Medulla oblongata (tissue), 1 donor: Measurements from ENCODE around the gene HNRNPA1L2.
"Not testable (repeated sequence)": the region's sequence is repeated elsewhere in the genome, so short reads cannot be mapped to it uniquely, and the experiment has no call there.

Experiments used
- DNase-seq: peaks from one replicate; pipeline ENCODE4 v3.0.0-alpha.2; 2015; ENCODE audit errors: extremely low spot score

HNRNPA1L2 gene

GRCh38 chr13:52642131-52642530 is at the start of gene HNRNPA1L2:
Gene HNRNPA1L2 (plus strand): TSS chr13:52642431. CDS start chr13:52642493, 62 bp downstream.
- no peak for DNase-seq

DNA sequence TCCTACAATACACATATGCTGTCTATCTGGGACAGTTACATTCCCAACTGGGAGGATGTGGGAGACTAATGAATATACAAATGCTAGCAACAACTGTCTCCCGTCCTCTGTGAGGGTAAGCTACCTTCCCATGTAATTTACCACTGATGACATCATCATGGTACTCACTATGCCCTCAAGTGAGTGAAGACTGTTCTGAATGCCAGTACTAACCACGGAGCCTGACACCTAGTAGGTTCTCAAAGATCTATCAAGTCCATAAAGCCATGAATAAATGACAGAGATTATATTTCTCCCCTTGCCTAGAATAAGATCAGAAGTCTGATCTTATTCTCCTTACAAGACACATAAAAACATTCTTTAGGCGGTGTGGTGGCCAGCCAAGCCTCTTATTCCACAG is 49.1 kb upstream of the HNRNPA1L2 start:
- not testable (repeated sequence) for DNase-seq

DNA sequence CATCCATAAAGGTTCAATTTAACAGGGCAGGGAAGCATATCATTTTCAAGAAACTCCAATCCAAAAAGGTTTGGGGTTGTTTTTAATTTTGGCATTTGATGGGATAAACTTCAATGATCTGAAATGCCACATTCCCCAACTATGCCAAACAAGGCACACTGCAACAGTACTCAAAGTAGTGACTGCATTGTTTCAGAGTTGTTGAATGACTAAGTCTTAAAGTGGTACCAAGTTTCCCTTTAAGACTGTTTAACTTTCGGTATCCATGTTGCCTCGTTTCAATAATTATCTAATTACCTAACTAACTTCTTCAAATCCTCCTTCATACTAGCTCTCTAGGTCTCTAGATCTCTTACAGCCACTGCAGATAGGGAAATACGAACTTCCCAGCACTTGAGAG is 48.4 kb upstream of the HNRNPA1L2 start:
- not testable (repeated sequence) for DNase-seq

DNA sequence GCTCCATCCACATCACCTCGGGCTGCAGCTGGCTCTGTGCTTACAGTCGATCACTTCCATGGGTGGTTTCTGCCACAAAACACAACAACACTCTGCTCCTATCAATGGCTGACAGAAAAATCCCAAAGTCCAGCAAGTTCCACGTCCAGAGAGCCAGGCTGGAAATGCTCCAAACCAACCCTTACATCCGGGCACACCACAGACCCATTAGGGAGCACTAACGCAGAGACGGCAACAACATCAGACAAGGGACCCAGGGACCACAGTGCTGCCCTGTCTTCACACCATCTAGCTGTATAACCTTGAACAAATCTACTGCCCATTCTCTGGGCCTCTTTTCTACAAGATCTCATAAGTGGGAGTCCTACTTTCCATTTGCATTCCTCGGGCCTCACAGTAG is 47.9 kb upstream of the HNRNPA1L2 start:
- not testable (repeated sequence) for DNase-seq

GRCh38 chr13:52597676-52598075 is 44.6 kb upstream of the HNRNPA1L2 start:
- no peak for DNase-seq

GRCh38 chr13:52599037-52599847 is 43.0 kb upstream of the HNRNPA1L2 start:
- DNase-seq = no peak

GRCh38 chr13:52599848-52600603 is 42.2 kb upstream of the HNRNPA1L2 start:
- peak; percentile 28 for DNase-seq

GRCh38 chr13:52600666-52601065 is 41.6 kb upstream of the HNRNPA1L2 start:
- DNase-seq = no peak

DNA sequence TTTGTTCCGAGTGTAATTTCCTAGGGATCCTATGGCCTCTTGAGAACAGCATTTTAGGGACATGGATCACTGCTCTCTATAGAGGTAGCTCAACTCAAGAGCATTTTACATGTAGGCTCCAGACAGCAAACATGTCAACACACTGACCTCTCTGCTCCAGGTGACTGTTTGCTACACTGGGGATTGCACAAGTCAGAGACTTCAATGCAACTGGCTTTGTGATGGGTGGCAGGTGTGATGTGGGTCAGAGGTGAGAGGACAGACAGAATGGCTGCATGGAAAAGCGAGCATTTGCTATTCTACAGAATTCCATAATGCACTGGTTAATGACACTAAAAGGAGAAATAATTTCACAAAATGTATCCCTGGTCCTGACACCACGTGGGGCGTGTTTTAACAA is 38.9 kb upstream of the HNRNPA1L2 start:
- not testable (repeated sequence) for DNase-seq

- DNase-seq = not testable (repeated sequence)
Observed at GRCh38 chr13:52606126-52606525, 36.1 kb upstream of the HNRNPA1L2 start.

- DNase-seq = not testable (repeated sequence)
Observed at GRCh38 chr13:52606795-52607194, 35.4 kb upstream of the HNRNPA1L2 start.

DNA sequence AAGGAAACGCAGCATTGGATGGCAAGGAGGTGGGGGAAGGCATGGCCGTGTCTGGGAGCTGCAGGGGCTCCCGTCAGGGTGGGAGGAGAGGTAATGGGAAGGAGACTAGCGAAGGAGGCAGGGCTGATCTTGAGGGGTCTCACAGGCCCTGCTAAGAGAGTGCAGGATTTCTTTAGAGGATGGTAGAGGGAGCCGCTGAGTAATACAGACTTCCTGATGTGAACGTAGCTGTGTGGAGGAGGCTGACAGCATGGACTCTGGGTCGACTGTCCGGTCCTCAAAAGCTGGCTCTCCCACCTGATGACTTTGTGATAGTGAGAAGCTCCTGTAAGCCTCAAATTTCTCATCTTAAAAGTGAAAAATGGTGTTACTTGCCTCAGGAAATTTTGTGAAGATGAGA is 34.0 kb upstream of the HNRNPA1L2 start:
- DNase-seq = not testable (repeated sequence)

DNA sequence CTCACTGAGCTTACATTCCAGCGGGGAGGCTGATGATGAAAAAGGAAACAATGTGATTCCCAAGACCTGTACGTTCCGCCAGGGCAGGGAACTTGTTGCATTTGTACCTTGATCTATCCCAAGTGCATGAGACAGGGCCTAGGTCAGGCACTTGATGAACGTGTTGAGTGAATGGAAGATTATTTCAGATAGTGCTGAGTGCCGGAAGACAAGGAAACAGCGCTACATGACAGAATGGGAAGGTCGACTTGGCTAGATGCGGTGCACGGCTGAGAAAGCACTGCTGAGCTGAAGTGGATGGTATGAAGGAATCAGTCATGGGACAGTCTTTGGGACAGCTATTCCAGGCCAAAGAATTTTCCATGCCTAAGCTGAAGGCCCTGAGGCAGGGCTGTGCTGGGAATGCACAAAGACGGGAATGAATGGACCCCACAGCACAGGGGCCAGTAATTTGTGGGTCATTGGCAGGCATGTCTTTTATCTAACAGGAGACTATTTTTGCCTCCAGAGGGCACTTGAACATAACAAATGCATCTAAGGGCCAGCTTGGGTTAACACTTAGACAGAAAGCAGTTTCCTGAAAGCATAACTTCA is 33.1 kb upstream of the HNRNPA1L2 start:
- DNase-seq = peak; percentile 84

- DNase-seq = not testable (repeated sequence)
Observed at GRCh38 chr13:52610158-52610557, 32.1 kb upstream of the HNRNPA1L2 start.

DNA sequence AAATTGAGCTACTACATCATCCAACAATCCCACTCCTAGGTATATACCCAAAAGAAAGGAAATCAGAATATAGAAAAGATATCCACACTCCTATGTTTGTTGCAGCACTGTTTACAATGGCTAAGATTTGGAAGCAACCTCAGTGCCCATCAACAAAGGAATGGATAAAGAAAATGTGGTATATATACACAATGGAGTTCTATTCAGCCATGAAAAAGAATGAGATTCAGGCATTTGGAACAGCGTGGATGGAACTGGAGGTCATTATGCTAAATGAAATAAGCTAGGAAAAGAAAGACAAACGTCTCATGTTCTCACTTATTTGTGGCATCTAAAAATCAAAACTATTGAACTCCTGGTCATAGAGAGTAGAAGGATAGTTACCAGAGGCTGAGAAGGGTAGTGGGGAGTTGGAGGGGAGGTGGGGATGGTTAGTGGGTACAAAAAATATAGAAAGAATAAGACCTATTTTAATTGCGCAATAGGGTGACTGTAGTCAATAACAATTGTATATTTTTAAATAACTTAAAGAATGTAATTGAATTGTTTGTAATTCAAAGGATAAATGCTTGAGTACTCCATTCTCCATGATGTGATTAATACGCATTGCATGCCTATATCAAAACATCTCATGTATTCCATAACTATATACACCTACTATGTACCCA is 27.0 kb upstream of the HNRNPA1L2 start:
- DNase-seq = no peak

DNA sequence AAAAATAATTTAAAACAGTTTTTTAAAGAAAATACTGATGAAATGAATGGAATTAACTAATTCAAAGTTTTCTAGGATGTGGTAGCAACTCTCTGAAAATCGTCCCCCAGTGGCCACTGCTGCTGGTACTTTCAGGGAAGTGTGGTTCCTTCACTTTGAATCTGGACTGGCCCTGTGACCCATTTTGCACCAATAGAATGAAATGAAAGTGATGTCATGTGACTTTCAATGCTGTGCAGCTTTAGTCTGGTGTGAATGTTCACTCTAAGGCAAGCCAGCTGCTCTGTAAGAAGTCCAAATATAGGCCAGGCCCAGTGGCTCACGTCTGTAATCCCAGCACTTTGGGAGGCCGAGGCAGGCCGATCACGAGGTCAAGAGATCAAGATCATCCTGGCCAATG is 26.4 kb upstream of the HNRNPA1L2 start:
- DNase-seq = no peak

DNA sequence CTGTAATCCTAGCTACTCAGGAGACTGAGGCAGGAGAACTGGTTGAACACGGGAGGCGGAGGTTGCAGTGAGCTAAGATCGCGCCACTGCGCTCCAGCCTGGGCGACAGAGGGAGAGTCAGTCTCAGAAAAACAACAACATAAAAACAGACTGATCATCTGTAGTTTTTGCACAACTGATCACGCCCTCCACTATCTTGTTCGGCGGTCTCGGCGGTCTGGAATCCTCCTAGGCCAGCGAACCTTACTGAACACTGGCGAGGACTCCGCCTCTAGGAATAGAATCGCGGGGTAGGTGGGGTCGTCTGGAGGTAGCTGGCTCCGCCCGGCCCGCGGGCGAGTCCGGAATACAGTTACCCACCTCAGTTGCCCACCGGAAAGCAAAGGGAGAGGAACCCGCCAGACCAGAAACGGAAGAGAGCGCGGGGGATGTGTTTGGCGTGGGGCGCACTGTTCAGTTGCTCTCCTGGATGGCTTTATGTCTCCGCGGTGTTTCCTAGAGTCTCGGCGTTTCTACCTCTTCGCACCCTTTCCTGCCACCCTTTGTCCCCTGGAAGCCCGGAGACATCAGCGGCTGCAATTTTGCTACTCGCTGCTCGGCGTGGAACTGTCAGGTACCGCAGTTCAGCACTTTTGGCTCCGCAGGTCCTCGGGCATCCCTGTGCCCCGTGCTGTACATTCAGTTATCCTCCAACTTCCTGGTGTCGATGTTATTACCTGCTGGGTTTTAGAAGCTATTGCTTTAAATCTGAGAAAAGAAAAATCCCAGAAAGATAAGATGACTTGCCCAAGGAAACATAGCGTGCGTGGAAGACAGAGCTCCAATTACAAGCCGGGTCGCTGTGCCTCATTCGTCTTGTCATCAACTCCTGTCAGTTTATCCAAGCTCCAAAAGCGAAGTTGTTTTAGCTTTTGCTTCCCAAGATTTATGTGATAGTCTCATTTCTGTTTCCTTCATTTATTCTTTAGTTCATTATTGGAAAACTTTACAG is 24.9 kb upstream of the HNRNPA1L2 start:
- DNase-seq = peak; percentile 78

GRCh38 chr13:52631083-52631690 is 11.0 kb upstream of the HNRNPA1L2 start:
- not testable (repeated sequence) for DNase-seq

DNA sequence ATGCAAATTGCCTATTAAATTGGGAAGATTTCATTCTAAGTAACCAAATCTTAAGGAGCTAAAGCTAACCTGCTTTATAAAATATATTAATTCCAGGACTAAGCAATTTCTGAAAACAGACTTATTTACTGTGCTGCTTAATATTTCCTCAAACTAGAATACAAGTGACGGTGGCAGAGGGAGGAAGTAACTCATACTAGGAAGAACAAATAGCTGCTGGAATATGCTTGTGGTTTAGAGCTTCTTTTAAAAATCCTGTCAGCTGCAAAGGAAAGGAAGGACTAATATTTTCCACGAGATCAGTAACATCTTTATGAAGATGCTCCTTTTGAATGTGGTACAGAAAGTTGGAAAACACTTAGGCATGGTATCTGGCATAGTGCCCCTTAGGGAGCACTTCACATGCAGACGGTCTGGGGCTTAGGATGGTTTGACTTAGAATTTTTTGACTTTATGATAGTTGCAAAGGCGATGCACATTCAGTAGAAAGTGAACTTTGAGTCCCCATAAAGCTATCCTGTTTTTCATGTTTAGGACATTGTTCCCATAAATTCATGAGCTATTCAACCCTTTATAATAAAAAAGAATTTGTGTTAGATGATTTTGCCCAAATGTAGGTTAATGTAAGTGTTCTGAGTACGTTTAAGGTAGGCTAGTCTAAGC is 3.4 kb upstream of the HNRNPA1L2 start:
- DNase-seq = no peak

DNA sequence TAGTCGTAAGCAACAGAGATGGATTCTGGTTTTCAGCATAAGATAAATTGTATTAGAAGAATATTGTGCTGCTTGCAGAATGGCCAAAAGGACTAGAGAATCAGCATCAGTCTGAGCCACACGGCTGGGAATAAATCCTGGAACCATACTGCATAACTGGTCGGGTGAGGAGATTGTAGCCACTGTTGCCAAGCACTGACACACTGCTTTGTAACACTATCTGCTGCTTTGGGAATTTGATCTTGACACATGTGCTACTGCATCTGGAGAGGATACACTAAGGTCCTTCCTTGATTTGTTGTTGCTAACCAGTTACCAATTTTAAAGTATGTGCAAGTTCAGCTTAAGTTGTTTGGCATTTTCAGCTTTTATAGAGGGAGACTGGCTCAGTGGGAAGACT is 1.9 kb downstream of the HNRNPA1L2 start:
- no peak for DNase-seq
